ENCODE measurements around the gene FN1. TPM values are rescaled to one million over a fixed set of nuclear protein-coding genes. Genes with fewer than 3 reads are reported as not detected.
"Not testable (repeated sequence)": the region's sequence is repeated elsewhere in the genome, so short reads cannot be mapped to it uniquely, and the experiment has no call there.

FN1 gene
- total RNA-seq, 2 experiments from 2014 or later = 0.44 to 0.60 TPM

GRCh38 chr2:215415820-215416577, 19.9 kb downstream of the FN1 start:
- CTCF ChIA-PET = no interaction called here
- Mint-ChIP-seq H3K9me3 (no peaks in the 10 kb centered on the region), H3K36me3 (ENCODE audit: low read depth) (no peaks in the 10 kb centered on the region), H3K4me1 (no peaks in the 10 kb centered on the region), H3K27ac (no peak overlapping the region), H3K4me3 (no peak overlapping the region), H3K27me3 (peaks cover 43% of the 10 kb centered on the region)
- no peak for DNase-seq
- POLR2A ChIA-PET = no interaction called here

GRCh38 chr2:215415218-215415617, 20.6 kb downstream of the FN1 start:
- DNase-seq = no peak
- POLR2A ChIA-PET = no interaction called here
- CTCF ChIA-PET = no interaction called here
- Mint-ChIP-seq H3K27me3 (peaks cover 38% of the 10 kb centered on the region), H3K36me3 (ENCODE audit: low read depth) (no peaks in the 10 kb centered on the region), H3K4me3 (no peak overlapping the region), H3K9me3 (no peaks in the 10 kb centered on the region), H3K4me1 (peaks cover 3% of the 10 kb centered on the region), H3K27ac (no peak overlapping the region)

- Mint-ChIP-seq H3K4me3 (no peak overlapping the region), H3K9me3 (no peaks in the 10 kb centered on the region), H3K4me1 (peaks cover 4% of the 10 kb centered on the region), H3K27me3 (peaks cover 38% of the 10 kb centered on the region), H3K27ac (no peak overlapping the region), H3K36me3 (ENCODE audit: low read depth) (no peaks in the 10 kb centered on the region)
- no peak for DNase-seq
- ChIA-PET POLR2A (no interaction called here), CTCF (no interaction called here)
Measured at GRCh38 chr2:215414674-215415073, 21.2 kb downstream of the FN1 start.

- no peak for DNase-seq
- no peak overlapping the region for H3K4me3 Mint-ChIP-seq
- H3K9me3 Mint-ChIP-seq = no peaks in the 10 kb centered on the region
- no peak overlapping the region for H3K27ac Mint-ChIP-seq
- H3K36me3 Mint-ChIP-seq (ENCODE audit: low read depth) = no peaks in the 10 kb centered on the region
- peaks cover 36% of the 10 kb centered on the region for H3K27me3 Mint-ChIP-seq
- POLR2A ChIA-PET = no interaction called here
- peaks cover 10% of the 10 kb centered on the region for H3K4me1 Mint-ChIP-seq
- CTCF ChIA-PET = no interaction called here
Measured at GRCh38 chr2:215413974-215414373, 21.9 kb downstream of the FN1 start.

- no peaks in the 10 kb centered on the region for H3K36me3 Mint-ChIP-seq (ENCODE audit: low read depth)
- POLR2A ChIA-PET = no interaction called here
- H3K27me3 Mint-ChIP-seq = peaks cover 35% of the 10 kb centered on the region
- CTCF ChIA-PET = no interaction called here
- H3K4me3 Mint-ChIP-seq = no peak overlapping the region
- H3K27ac Mint-ChIP-seq = no peak overlapping the region
- H3K4me1 Mint-ChIP-seq = peaks cover 13% of the 10 kb centered on the region
- no peaks in the 10 kb centered on the region for H3K9me3 Mint-ChIP-seq
- DNase-seq = no peak
Measured at GRCh38 chr2:215413484-215413777, 22.4 kb downstream of the FN1 start.

- H3K36me3 Mint-ChIP-seq (ENCODE audit: low read depth) = no peaks in the 10 kb centered on the region
- H3K4me3 Mint-ChIP-seq = no peak overlapping the region
- no peak for DNase-seq
- H3K9me3 Mint-ChIP-seq = no peaks in the 10 kb centered on the region
- ChIA-PET POLR2A (no interaction called here), CTCF (interaction anchor here (0.6 kb wide), 1 partner anchor 98 kb away, joined by 3 read pairs; no protein-coding TSS in a partner anchor)
- H3K27me3 Mint-ChIP-seq = peaks cover 28% of the 10 kb centered on the region
- H3K4me1 Mint-ChIP-seq = peaks cover 13% of the 10 kb centered on the region
- H3K27ac Mint-ChIP-seq = no peak overlapping the region
Measured at GRCh38 chr2:215411941-215412743, 23.7 kb downstream of the FN1 start.

GRCh38 chr2:215410932-215411285, 25.0 kb downstream of the FN1 start:
- CTCF ChIA-PET = interaction anchor here (0.6 kb wide), 1 partner anchor 623 kb away, joined by 3 read pairs; no protein-coding TSS in a partner anchor
- no peaks in the 10 kb centered on the region for H3K9me3 Mint-ChIP-seq
- H3K27me3 Mint-ChIP-seq = peaks cover 26% of the 10 kb centered on the region
- H3K4me1 Mint-ChIP-seq = peaks cover 13% of the 10 kb centered on the region
- H3K36me3 Mint-ChIP-seq (ENCODE audit: low read depth) = no peaks in the 10 kb centered on the region
- DNase-seq = no peak
- H3K4me3 Mint-ChIP-seq = no peak overlapping the region
- no peak overlapping the region for H3K27ac Mint-ChIP-seq
- POLR2A ChIA-PET = no interaction called here

- POLR2A ChIA-PET; H3K9me3 Mint-ChIP-seq; H3K4me3 Mint-ChIP-seq; H3K27ac Mint-ChIP-seq; H3K36me3 Mint-ChIP-seq (ENCODE audit: low read depth); DNase-seq: not testable (repeated sequence)
- Mint-ChIP-seq H3K27me3 (peaks cover 28% of the 10 kb centered on the region), H3K4me1 (peaks cover 13% of the 10 kb centered on the region)
- CTCF ChIA-PET = interaction anchor here (1.1 kb wide), 1 partner anchor 17 kb away, joined by 3 read pairs; no protein-coding TSS in a partner anchor
Measured at GRCh38 chr2:215410181-215410931, 25.5 kb downstream of the FN1 start.

GRCh38 chr2:215409331-215410127, 26.3 kb downstream of the FN1 start:
- ChIA-PET CTCF (interaction anchor here (0.6 to 1.1 kb wide), 3 partner anchors 14 to 505 kb away, joined by 3 read pairs; no protein-coding TSS in a partner anchor), POLR2A (no interaction called here)
- Mint-ChIP-seq H3K4me3 (no peak overlapping the region), H3K36me3 (ENCODE audit: low read depth) (no peaks in the 10 kb centered on the region), H3K9me3 (no peaks in the 10 kb centered on the region), H3K27me3 (peaks cover 27% of the 10 kb centered on the region), H3K27ac (no peak overlapping the region), H3K4me1 (peaks cover 13% of the 10 kb centered on the region)
- DNase-seq = no peak

- POLR2A ChIA-PET = interaction anchor here (0.6 kb wide), 1 partner anchor 373 kb away, joined by 5 read pairs; no protein-coding TSS in a partner anchor
- H3K36me3 Mint-ChIP-seq (ENCODE audit: low read depth); H3K27ac Mint-ChIP-seq; H3K9me3 Mint-ChIP-seq; DNase-seq; CTCF ChIA-PET; H3K4me3 Mint-ChIP-seq: not testable (repeated sequence)
- Mint-ChIP-seq H3K4me1 (peaks cover 13% of the 10 kb centered on the region), H3K27me3 (peaks cover 25% of the 10 kb centered on the region)
Measured at GRCh38 chr2:215408441-215408840, 27.4 kb downstream of the FN1 start.

- Mint-ChIP-seq H3K4me1 (peaks cover 13% of the 10 kb centered on the region), H3K27ac (no peak overlapping the region), H3K4me3 (no peak overlapping the region), H3K36me3 (ENCODE audit: low read depth) (no peaks in the 10 kb centered on the region), H3K27me3 (peaks cover 22% of the 10 kb centered on the region), H3K9me3 (no peaks in the 10 kb centered on the region)
- ChIA-PET POLR2A (no interaction called here), CTCF (no interaction called here)
- no peak for DNase-seq
Measured at GRCh38 chr2:215407590-215408264, 28.1 kb downstream of the FN1 start.

- ChIA-PET POLR2A (no interaction called here), CTCF (no interaction called here)
- Mint-ChIP-seq H3K27ac (no peak overlapping the region), H3K27me3 (peaks cover 21% of the 10 kb centered on the region), H3K9me3 (no peaks in the 10 kb centered on the region), H3K36me3 (ENCODE audit: low read depth) (no peaks in the 10 kb centered on the region), H3K4me3 (no peak overlapping the region), H3K4me1 (peaks cover 13% of the 10 kb centered on the region)
- DNase-seq = no peak
Measured at GRCh38 chr2:215407061-215407460, 28.8 kb downstream of the FN1 start.
